HG02588 (cell line): ENCODE measurements around the gene GLS.
"Not testable (repeated sequence)": the region's sequence is repeated elsewhere in the genome, so short reads cannot be mapped to it uniquely, and the experiment has no call there.

Experiments
- ATAC-seq: cut with Tn5 transposase; IDR thresholded peaks from one replicate; pipeline ENCODE4 v1.9.1; 2021; ENCODE audit warnings: mild to moderate bottlenecking, moderate library complexity; ENCODE audit not compliant: unreplicated experiment

Gene GLS

DNA sequence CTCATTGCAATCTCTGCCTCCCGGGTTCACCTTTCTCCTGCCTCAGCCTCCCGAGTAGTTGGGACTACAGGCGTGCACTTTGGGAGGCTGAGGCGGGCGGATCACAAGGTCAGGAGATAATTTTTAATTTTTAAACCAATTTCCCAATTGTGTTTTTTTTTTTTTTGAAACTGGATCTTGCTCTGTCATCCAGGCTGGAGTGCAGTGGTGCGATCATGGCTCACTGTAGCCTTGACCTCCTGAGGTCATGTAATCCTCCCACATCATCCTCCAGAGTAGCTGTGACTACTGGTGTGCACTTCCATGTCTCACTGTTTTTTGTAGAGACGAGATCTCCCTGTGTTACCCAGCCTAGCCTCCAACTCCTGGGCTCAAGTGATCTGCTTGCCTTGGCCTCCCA lies 49.3 kb downstream of the GLS start:
- no peak for ATAC-seq

- ATAC-seq: no peak
Measured at GRCh38 chr2:190930411-190930810, 49.8 kb downstream of the GLS start.

- no peak for ATAC-seq
Measured at GRCh38 chr2:190932514-190932913, 51.9 kb downstream of the GLS start.

- ATAC-seq: no peak
Measured at GRCh38 chr2:190933361-190933760, 52.7 kb downstream of the GLS start.

GRCh38 chr2:190935054-190935453 lies 54.4 kb downstream of the GLS start:
- no peak for ATAC-seq

- ATAC-seq: no peak
Measured at GRCh38 chr2:190938771-190939335, 58.2 kb downstream of the GLS start.

DNA sequence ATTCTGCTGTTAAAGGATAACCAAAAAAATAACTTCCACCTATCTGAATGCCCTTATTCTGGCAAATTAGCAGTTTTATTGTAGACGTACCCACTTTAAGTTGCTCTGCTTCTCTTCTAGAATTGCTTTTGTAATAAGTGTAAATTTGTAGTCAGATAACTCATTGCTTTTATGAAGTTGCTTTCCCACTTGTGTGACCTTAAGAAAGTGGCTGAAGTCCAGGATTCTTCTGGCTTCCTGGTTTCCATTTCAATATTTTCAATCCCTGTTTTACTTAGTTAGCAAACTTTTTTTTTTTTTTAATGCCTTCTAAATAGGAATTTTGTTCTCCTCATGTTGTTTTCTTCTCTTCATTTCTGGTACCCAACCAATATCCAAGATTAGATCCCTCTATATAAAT lies 59.8 kb downstream of the GLS start:
- ATAC-seq: no peak

DNA sequence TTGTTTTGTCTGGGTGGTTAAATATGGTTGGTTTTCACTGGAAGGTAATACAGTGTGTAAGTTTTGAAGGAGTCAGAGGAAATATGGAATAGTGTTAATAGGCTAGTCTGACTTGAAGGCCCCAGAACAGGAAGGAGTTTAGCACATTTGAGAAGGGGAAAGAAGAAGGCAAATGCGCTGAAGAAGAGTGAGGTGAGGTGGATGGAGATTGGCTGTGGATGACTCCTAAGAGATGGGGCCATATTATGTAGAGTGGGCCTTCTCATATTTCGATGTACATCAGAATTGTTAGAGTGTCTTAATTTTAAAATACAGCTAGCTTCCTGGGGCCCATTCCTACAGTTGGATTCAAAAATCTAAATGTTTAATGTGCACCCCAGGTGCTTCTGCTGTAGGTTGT lies 61.0 kb downstream of the GLS start:
- no peak for ATAC-seq

- ATAC-seq: no peak
Measured at GRCh38 chr2:190942697-190943096, 62.1 kb downstream of the GLS start.

- no peak for ATAC-seq
Measured at GRCh38 chr2:190943706-190944105, 63.1 kb downstream of the GLS start.

DNA sequence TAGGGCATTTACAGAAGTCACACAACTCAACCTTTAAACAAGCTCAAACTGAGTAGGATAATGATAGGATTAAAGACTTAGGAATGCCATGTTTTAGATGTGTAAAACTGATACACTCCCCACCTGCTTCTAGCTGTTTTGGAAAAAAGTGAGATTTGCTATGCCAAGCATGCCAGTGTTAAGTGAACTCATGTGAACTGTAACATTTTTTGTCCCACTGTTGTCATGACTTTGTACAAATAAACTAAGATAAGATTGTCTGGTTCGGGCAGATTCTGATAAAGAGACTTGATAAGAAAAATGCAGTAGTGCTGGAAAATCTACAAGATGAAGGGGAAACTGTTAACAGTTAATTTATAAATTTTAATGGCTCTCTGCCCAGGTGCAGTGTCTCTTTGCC lies 66.5 kb downstream of the GLS start:
- no peak for ATAC-seq

DNA sequence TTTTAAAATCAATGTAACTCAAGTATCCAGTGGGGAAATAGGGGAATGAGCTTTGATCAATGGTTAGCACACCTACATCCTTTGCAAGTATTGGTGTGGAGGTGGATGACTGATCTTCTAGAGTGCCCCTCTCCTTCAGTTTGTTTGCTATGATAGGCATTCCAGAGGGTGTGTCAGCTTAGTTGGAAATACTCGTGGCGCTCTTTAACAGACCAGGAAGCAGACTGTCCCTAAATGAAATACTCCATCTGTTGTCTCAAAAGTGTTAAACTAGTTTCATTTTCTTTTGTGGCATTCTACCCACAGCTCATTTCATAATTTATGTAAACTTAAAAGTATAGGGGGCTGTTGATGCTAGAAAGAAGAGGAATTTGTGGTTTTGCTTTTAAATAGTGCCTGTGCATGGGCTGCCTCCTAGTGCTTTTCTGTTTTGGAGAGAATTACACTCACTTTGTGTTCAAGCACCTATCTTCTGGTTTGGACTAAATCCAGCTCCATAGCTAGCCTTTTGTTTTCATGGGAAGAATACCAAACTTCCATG lies 67.2 kb downstream of the GLS start:
- ATAC-seq: peak; percentile 74

DNA sequence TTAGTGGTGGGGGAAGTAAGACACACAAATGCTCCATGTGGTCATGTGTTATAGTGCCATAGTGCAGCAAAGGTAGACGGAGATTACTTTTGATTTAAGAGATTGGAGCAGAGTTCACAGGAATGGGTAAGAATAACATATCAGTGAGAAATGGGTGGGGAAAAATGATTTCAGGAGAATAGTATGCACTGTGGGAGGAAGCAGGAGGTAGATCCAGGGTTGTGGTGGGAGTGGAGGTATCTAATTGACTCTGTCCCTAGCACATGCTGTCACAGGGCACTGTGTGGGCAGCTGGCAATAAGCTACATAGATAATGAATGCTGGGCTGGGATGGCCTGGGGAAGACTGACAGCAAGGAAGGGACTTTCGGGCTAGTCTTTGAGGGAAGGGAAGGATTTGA lies 68.0 kb downstream of the GLS start:
- ATAC-seq: peak; percentile 48

DNA sequence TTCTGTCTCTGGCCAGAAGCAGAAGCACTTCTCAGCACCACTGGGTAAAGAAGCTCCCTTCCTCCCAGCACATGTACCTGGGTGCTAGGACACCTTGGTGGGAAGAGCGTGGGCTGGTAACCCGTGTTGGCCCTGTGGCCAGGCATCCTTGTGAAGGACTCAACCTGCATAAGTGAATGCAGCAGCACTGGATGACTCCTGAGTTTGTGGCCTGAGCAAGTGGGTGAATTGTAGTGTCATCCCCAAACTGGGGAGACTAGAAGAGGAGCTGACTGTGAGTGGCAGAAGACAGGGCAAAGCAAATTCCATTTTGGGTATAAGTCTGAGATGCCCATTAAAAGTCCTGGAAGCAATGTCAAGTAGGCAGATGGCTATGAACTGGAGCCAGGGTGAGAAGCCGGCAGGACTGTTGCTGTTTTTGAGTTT lies 70.0 kb downstream of the GLS start:
- ATAC-seq: no peak

- ATAC-seq: no peak
Measured at GRCh38 chr2:190953257-190953656, 72.6 kb downstream of the GLS start.

DNA sequence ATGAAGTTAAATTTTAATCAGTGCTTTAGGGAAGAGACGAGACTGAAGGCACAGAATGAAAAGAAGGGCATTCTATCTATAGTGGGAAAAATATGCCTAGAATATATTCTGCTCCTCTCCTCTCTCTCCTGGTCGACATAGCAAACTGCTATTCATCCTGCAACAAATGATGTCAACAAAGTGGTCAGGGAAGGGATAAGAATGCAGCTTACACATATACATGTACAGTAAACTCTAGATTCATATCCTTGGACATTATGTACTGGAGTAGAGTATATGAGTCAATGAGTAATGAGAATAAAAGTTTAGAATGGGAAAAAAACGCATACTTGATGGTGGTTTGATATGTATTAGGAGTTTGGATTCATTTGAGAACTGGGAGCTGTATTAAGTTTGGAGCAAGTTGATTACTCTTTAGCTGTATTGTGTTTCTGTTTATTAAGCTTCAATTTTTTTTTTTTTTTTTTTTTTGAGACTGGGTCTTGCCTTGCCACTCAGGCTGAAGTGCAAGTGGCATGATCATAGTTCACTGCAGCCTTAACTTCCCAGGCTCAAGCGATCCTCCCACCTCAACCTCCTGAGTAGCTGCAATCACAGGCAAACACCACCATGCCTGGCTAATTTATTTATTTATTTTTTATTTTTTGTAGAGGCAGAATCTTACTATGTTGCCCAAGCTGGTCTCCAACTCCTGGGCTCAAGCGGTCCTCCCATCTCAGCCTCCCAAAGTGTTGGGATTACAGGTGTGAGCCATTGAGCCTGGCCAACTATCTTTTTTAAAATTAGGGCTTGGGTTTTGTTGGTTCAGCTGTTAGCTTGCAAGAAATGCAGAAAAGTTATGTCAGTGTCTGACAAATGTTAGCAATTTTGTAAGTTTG lies 79.5 kb downstream of the GLS start:
- ATAC-seq: no peak

GRCh38 chr2:190961117-190961516 lies 80.5 kb downstream of the GLS start:
- not testable (repeated sequence) for ATAC-seq

- ATAC-seq: no peak
Measured at GRCh38 chr2:190961918-190962487, 81.4 kb downstream of the GLS start.

DNA sequence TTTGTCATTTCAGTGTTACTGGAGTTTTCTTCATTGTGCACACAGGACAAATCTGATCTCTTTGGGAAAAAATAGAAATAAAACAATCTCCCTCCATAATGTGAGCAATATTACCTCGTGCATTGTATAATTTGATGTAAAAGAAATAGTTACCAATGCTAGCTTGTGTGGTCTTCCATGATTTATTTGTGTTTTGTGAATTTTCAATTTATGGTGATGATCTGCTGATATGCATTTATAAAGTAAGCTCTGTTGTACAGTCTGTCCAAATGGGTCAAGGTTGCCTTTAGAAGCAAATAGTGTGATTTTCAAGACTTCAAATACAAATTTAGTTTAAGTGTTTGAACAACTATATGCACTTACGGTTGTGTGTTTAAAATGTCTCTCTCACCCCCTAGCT lies 82.5 kb downstream of the GLS start:
- no peak for ATAC-seq

DNA sequence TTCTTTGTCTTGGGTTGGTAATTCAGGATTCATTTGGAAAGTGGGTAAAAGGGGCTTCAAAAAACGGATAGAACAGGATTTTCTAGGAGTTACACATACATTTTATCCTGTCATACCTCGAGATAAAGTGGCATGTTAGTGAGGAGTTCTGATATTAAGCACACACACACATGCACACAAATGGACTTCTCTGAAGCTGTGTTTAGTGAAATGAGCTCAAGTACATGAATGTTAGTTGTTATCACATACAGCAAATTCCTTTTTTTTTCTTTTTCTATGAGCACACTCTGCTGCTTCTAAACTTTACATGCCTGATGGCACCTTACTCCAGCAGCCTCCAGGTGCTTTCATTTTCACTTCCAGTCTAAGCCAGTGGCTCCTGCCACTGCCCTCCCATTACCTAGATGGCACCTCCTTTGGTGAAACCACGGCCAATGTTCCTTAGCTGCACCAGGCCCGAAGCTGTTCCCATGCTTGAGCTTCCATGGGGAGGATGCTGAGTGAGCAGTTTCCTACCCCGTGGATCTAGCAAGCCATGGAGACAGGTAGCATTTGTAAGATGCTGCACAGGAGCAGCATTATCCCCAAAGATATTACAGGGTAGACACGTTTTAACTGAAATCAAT lies 83.7 kb downstream of the GLS start:
- no peak for ATAC-seq

GRCh38 chr2:190965580-190966222 lies 85.1 kb downstream of the GLS start:
- ATAC-seq: no peak
